OCI-LY1 (cell line): ENCODE data around the gene TTC21A.

ENCODE experiments used
- H2AFZ ChIP-seq: fragments of 200-600 bp; sonication (generic), shearing (Covaris generic); 2 replicates; pipeline ENCODE4 v1.6.0; 2014; ENCODE audit warnings: antibody characterized with exemption, mild to moderate bottlenecking, low read length
- H3F3A ChIP-seq: fragments of 200-600 bp; sonication (generic), shearing (Covaris generic); 2 replicates; pipeline ENCODE4 v1.6.0; 2014; ENCODE audit warnings: mild to moderate bottlenecking, antibody characterized with exemption, low read length, moderate library complexity; ENCODE audit not compliant: insufficient read depth
- H3K27ac ChIP-seq: fragments of 200-600 bp; sonication (generic); 2 replicates; pipeline ENCODE4 v1.5.1; 2014; ENCODE audit warnings: low read length, mixed run types, mild to moderate bottlenecking, low read depth; ENCODE audit not compliant: poor library complexity, severe bottlenecking
- H3K27me3 ChIP-seq: fragments of 200-600 bp; sonication (generic); 2 replicates; pipeline ENCODE4 v1.6.0; 2014; ENCODE audit warnings: antibody characterized with exemption, mild to moderate bottlenecking, low read length, moderate library complexity; ENCODE audit not compliant: insufficient read depth
- H3K36me3 ChIP-seq: fragments of 200-600 bp; sonication (generic); 2 replicates; pipeline ENCODE4 v1.6.1; 2014; ENCODE audit warnings: mild to moderate bottlenecking, antibody characterized with exemption, low read length, moderate library complexity, mixed read lengths; ENCODE audit not compliant: insufficient read depth
- H3K4me1 ChIP-seq: fragments of 200-600 bp; sonication (generic); 2 replicates; pipeline ENCODE4 v1.5.1; 2014; ENCODE audit warnings: mild to moderate bottlenecking, low read length, moderate library complexity; ENCODE audit not compliant: insufficient read depth, severe bottlenecking
- H3K4me2 ChIP-seq: fragments of 200-600 bp; sonication (generic), shearing (Covaris generic); 2 replicates; pipeline ENCODE4 v1.6.1; 2014; ENCODE audit warnings: low read length
- H3K4me3 ChIP-seq: fragments of 200-600 bp; sonication (generic); 2 replicates; pipeline ENCODE4 v1.5.1; 2014; ENCODE audit warnings: low read length, low read depth, mild to moderate bottlenecking, mixed read lengths; ENCODE audit not compliant: poor library complexity, severe bottlenecking
- H3K79me2 ChIP-seq: fragments of 200-600 bp; shearing (Covaris generic); 2 replicates; pipeline ENCODE4 v1.6.1; 2016; ENCODE audit warnings: mixed run types, low read length, mixed read lengths; ENCODE audit not compliant: insufficient read depth
- H3K9ac ChIP-seq: fragments of 200-600 bp; sonication (generic), shearing (Covaris generic); 2 replicates; pipeline ENCODE4 v1.6.1; 2014; ENCODE audit warnings: mild to moderate bottlenecking, low read length, mixed read lengths
- H3K9me2 ChIP-seq: fragments of 200-600 bp; sonication (generic), shearing (Covaris generic); 2 replicates; pipeline ENCODE4 v1.6.1; 2014; ENCODE audit warnings: low read depth, mild to moderate bottlenecking, low read length, mixed read lengths
- H3K9me3 ChIP-seq: fragments of 200-600 bp; shearing (Covaris generic); 2 replicates; pipeline ENCODE4 v1.6.1; 2014; ENCODE audit warnings: low read length, mixed read lengths
- H4K20me1 ChIP-seq: fragments of 200-600 bp; sonication (generic), shearing (Covaris generic); 2 replicates; pipeline ENCODE4 v1.6.0; 2016; ENCODE audit warnings: mild to moderate bottlenecking, low read length; ENCODE audit not compliant: insufficient read depth
- EZH2 ChIP-seq: fragments of 200-600 bp; sonication (generic), shearing (Covaris generic); IDR thresholded peaks from 2 replicates; pipeline ENCODE4 v1.8.0; 2017; ENCODE audit warnings: borderline replicate concordance, mixed run types, mild to moderate bottlenecking, antibody characterized with exemption, low read length, moderate library complexity, mixed read lengths
- TF ChIP-seq, protein P1 (sequence below): fragments of 200-600 bp; sonication (generic), shearing (Covaris generic); IDR thresholded peaks from 2 replicates; pipeline ENCODE4 v1.5.1; 2017; ENCODE audit warnings: mild to moderate bottlenecking, antibody characterized with exemption, low read length, moderate library complexity, mixed read lengths

TTC21A gene

DNA sequence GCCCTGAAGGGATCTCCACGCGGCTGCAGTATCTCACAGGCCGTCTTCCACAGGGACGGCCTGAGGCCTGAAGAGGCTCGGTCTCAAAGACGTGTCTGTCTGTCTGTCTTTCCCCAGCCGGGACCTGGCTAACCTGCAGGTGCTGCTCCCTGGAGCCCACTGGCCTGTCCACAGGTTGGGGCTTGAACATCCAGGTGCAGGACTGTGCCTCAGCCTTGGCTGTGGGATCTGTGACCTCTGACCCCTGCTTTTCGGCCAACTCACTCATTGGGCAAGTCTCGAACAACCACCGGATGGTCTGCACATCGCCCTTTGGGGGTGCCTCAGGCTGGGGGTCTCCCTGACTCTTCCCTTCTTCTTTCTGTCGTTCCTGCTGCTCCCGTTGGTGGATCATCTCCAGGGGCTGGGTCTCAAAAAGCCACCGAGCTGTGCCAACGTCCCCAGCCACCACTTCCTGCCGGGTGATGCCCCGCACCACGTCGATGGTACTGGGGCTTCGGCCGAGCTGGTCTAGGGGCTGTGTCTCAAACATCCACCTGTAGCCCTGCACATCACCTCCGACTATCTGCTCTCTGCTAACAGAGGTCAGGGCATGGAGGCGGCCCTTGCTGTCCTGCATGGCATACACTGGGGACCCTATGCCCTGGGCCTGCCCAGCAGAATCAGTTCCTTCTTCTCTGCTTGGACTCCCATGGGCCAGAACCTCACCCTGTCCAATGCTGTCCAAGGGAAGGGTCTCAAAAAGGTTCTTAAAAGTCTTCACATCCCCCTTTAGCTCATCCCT is 80.1 kb downstream of the TTC21A start:
- Histone ChIP-seq H4K20me1 (no peaks in the 10 kb centered on the region), H3K27me3 (no peaks in the 10 kb centered on the region), H3K9me3 (no peaks in the 10 kb centered on the region), H3K4me1 (no peaks in the 10 kb centered on the region), H3K4me2 (no peak overlapping the region), H3K27ac (no peak overlapping the region), H3K36me3 (no peaks in the 10 kb centered on the region), H3K4me3 (no peak overlapping the region), H2AFZ (no peak overlapping the region), H3K9me2 (no peaks in the 10 kb centered on the region), H3K79me2 (no peaks in the 10 kb centered on the region), H3K9ac (no peak overlapping the region), H3F3A (no peaks in the 10 kb centered on the region)
- TF ChIP-seq EZH2: no peak
- TF ChIP-seq, protein P1, sequence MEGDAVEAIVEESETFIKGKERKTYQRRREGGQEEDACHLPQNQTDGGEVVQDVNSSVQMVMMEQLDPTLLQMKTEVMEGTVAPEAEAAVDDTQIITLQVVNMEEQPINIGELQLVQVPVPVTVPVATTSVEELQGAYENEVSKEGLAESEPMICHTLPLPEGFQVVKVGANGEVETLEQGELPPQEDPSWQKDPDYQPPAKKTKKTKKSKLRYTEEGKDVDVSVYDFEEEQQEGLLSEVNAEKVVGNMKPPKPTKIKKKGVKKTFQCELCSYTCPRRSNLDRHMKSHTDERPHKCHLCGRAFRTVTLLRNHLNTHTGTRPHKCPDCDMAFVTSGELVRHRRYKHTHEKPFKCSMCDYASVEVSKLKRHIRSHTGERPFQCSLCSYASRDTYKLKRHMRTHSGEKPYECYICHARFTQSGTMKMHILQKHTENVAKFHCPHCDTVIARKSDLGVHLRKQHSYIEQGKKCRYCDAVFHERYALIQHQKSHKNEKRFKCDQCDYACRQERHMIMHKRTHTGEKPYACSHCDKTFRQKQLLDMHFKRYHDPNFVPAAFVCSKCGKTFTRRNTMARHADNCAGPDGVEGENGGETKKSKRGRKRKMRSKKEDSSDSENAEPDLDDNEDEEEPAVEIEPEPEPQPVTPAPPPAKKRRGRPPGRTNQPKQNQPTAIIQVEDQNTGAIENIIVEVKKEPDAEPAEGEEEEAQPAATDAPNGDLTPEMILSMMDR: no peak
